NCI-H345 treated with DMSO at 0.1 percent for 48 hours (cell line): ENCODE data around the gene C16orf87.

Source experiments
- DNase-seq: peaks from one replicate; lab custom pipeline; 2025; ENCODE audit not compliant: unreplicated experiment; lab: John Stamatoyannopoulos, UW

The C16orf87 gene

GRCh38 chr16:46762583-46762982 lies 68.4 kb downstream of the C16orf87 start:
- DNase-seq, result no peak

- DNase-seq, result no peak
Measured at GRCh38 chr16:46759309-46759708, 71.7 kb downstream of the C16orf87 start.

GRCh38 chr16:46757339-46758050 lies 73.5 kb downstream of the C16orf87 start:
- DNase-seq, result no peak

DNA sequence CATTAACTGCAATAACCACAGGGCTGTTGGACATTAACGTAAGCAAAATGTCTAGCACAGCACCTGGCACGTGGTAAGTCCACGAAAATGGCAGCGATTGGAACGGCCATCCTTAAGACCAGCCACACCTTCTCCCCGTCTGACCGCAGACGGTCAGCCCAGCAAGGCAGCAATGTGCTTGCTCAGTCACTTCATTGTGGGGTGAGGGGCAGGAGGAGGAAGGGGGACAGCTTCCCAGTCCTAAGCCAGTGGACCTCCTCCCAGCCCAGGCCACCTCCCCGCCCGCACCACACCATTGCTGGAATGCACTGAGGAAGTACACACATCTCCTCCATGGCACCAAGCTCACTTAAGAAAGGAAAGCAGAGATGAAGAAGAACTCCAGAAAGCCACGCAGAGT lies 74.2 kb downstream of the C16orf87 start:
- no peak for DNase-seq

DNA sequence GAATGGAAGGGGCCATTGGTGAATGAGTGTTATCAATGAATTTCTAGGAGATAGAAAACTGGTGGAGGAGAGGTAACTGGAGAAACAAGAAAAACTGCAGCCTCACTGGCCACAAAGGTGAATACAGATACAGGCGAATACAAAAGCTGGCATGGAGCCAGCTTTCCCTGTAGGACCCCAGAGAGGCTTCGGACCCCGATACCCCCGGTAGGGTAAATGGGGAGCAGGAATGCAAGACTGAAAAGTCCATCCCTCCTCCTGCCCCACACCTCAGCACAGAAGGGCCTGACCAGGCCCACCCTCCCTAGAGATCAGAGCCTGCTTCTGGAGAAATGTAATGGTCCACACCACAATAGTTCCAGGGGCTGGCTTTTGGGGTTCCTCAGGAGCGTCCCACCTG lies 78.0 kb downstream of the C16orf87 start:
- DNase-seq, result no peak

DNA sequence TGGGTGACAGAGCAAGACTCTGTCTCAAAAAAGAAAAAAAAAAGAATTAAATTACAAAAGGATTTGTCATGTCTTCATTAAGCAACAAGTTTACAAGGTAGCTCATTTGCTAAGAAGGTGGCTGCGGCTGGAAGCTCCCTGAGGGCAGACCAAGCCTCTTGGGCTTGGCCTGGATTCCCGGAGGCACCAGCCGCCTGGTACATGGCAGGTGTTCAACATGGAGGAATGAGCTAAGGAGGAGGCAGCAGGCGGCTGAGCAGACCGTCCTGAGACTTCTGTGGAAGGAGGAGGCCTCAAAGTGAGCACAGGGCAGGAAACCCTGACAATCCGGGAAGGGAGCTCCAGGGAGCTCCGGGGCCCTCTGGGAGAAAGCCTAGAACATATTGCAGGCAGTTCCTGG lies 79.6 kb downstream of the C16orf87 start:
- no peak for DNase-seq

DNA sequence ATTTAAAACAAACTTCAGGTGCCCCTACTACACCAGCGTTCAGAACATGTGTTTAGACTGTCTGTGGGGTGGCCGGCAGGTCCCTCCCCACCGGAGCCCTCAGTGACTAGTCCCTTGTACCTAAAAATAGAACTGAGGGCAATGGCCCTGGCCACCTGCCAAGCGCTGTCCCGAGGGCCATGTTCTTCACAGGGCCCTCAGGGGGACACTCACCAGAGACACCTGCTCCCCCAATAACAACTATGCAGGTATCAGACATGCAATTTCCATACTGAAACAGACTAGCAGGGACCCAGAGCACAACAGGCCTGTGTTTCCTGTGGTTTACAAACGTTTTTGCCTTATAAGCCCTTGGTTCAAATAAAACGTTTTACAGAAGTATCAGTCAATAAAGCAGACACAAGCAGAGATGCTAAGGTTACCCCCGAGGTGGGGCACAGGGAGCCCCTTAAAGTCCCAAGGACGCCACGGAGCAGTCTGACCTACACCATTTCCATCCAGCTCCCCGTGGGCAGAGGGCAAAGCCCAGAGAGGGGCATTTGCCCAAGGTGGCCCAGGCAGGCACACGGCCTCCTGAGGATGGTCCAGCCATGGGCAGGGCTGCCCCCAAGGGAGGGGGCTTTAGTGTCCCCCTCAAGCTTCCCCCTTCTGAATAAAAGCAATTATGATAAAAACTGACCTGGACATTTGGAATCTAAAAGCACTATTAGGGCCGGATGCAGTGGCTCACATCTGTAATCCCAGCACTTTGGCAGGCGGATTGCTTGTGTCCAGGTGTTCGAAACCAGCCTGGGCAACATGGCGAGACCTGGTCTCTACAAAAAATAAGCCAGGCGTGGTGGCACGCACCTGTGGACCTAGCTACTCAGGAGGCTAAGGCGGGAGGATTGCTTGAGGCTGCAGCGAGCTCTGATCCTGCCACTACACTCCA lies 81.9 kb downstream of the C16orf87 start:
- DNase-seq, result peak; percentile 67

DNA sequence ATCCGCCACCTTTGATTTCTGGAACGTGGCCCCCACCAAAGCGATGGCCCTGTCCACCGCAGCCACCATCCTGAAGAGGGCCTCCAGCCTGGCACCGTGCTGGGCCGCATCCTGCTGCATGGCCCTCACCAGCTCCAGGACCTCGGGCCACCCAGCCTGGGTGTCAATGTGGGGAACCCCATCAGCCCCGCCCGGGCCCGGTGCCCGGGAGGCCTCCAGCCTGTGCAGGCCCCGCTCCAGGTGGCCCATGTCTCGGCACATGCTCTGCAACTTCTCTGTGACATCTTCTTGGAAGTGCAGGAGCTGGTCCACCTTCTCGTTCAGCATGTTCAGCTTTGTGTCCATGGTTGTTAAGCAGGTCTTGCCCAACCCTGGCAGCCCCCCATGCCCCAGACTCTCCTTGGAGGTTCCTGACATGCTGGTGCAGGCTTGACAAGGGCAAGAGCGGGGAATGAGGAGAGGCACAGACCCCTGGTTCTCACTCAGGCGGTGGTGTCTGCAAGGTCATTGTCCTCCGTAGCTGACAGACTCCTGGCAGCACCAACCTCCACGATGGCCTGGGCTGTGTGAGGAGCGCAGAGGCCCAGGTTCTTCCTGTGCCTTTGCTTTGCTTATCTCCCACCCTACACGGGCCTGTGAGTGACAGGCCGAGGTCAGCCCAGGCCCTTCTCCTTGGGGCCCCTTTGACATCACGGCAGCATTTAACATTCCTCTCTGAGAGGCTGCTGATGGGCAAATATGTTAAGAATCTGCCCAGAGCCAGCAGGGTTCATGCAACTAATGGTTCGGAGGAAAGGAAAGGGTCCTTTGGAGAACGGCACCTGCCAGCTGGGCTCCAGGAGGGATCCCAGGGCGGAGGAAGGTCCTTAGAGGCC lies 83.0 kb downstream of the C16orf87 start, which contains the start of gene MYLK3:
Gene MYLK3, minus strand, starts transcription at position 568 of the 875 bp plus-strand sequence. Its CDS starts 151 bp downstream, at position 417.
- no peak for DNase-seq

DNA sequence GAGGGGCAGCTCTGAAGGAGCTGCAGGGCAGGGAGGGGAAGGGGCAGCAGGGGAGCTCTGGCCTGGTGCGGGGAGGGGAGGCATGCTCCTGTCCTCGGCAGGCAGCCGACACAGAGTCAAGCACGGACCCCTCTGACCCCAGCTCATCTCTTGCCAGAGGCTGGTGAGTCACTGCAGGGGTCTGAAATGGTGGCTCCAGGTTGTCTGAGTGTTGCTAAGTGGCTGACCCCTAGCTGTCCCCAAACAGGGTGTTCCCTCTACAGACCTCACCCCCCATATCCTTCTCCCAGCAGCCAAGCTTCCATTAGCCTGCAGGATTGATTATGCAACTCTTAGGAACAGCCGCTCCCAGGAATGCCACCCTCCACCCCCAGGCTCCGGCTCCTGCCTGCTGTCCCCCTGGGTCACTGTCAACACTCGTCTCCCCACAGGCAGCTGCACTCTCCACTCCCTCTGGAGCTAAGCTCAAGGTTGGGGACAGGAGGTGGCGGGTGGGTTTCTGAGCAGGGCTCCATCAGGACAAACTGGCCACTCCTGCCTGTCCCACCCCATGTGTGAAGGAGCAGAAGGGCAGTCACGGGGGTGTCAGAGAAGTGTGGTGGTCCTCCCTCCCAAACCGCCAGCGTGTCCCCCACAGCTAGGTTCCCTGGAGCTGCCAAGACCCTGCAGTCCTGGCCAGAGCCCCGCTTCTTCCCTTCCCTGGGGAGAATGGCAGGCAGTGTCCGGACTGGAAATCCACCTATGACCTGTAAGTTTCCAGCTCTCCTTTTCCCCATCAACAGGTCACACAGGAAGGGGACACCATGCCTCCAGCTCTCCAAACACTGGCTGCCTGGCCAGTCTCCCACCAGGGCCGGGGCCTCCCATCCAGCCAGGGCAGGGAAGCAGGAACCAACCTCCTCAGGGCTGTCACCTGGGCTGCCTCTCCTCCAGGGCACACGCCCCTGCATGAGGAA lies 83.9 kb downstream of the C16orf87 start:
- no peak for DNase-seq
